HEK293 (cell line): Measurements from ENCODE around the gene CLCN3.

Source experiments
- GLI4 ChIP-seq: fragments of 450-650 bp; formaldehyde crosslinking; IDR thresholded peaks from 2 replicates; pipeline ENCODE4 v1.5.1; 2016; ENCODE audit warnings: missing biosample characterization, missing genetic modification characterization
- KLF1 ChIP-seq: fragments of 450-650 bp; formaldehyde crosslinking; IDR thresholded peaks from 2 replicates; pipeline ENCODE4 v1.5.1; 2016; ENCODE audit warnings: missing biosample characterization, missing genetic modification characterization
- OSR2 ChIP-seq: fragments of 450-650 bp; formaldehyde crosslinking; IDR thresholded peaks from 2 replicates; pipeline ENCODE4 v1.5.1; 2016; ENCODE audit warnings: missing biosample characterization, missing genetic modification characterization
- OVOL3 ChIP-seq: fragments of 450-650 bp; formaldehyde crosslinking; IDR thresholded peaks from 2 replicates; pipeline ENCODE4 v1.5.1; 2016; ENCODE audit warnings: missing biosample characterization, missing genetic modification characterization
- SCRT1 ChIP-seq: fragments of 450-650 bp; formaldehyde crosslinking; IDR thresholded peaks from 2 replicates; pipeline ENCODE4 v1.5.1; 2016; ENCODE audit warnings: missing biosample characterization, missing genetic modification characterization, borderline replicate concordance
- ZBTB6 ChIP-seq: fragments of 450-650 bp; formaldehyde crosslinking; IDR thresholded peaks from 2 replicates; pipeline ENCODE4 v1.5.1; 2017; ENCODE audit warnings: missing biosample characterization, missing genetic modification characterization
- ZBTB7A ChIP-seq: fragments of 450-650 bp; formaldehyde crosslinking; IDR thresholded peaks from 2 replicates; pipeline ENCODE4 v1.5.1; 2016; ENCODE audit warnings: low read depth, missing biosample characterization, missing genetic modification characterization
- ZFP37 ChIP-seq: fragments of 450-650 bp; formaldehyde crosslinking; IDR thresholded peaks from 2 replicates; pipeline ENCODE4 v1.5.1; 2016; ENCODE audit warnings: missing biosample characterization, missing genetic modification characterization
- ZFP69B ChIP-seq: fragments of 450-650 bp; formaldehyde crosslinking; IDR thresholded peaks from 2 replicates; pipeline ENCODE4 v1.5.1; 2016; ENCODE audit warnings: missing biosample characterization, missing genetic modification characterization
- ZNF114 ChIP-seq: fragments of 450-650 bp; formaldehyde crosslinking; IDR thresholded peaks from 2 replicates; pipeline ENCODE4 v1.5.0; 2017; ENCODE audit warnings: missing biosample characterization, missing genetic modification characterization
- ZNF132 ChIP-seq: fragments of 450-650 bp; formaldehyde crosslinking; IDR thresholded peaks from 2 replicates; pipeline ENCODE4 v1.5.1; 2017; ENCODE audit warnings: missing biosample characterization, missing genetic modification characterization, borderline replicate concordance
- ZNF138 ChIP-seq: fragments of 450-650 bp; formaldehyde crosslinking; IDR thresholded peaks from 2 replicates; pipeline ENCODE4 v1.5.1; 2016; ENCODE audit warnings: missing biosample characterization, missing genetic modification characterization, borderline replicate concordance
- ZNF16 ChIP-seq: fragments of 450-650 bp; formaldehyde crosslinking; IDR thresholded peaks from 2 replicates; pipeline ENCODE4 v1.5.1; 2016; ENCODE audit warnings: low read depth, missing biosample characterization, missing genetic modification characterization
- ZNF302 ChIP-seq: fragments of 450-650 bp; formaldehyde crosslinking; IDR thresholded peaks from 2 replicates; pipeline ENCODE4 v1.5.1; 2016; ENCODE audit warnings: missing biosample characterization, missing genetic modification characterization, low read depth
- ZNF335 ChIP-seq: fragments of 450-650 bp; formaldehyde crosslinking; conservative IDR thresholded peaks from 2 replicates; pipeline ENCODE4 v1.5.1; 2016; ENCODE audit warnings: missing biosample characterization, missing genetic modification characterization
- ZNF341 ChIP-seq: fragments of 450-650 bp; formaldehyde crosslinking; IDR thresholded peaks from 2 replicates; pipeline ENCODE4; 2016; ENCODE audit warnings: low read depth, missing biosample characterization, missing genetic modification characterization
- ZNF404 ChIP-seq: fragments of 450-650 bp; formaldehyde crosslinking; IDR thresholded peaks from 2 replicates; pipeline ENCODE4 v1.5.1; 2017; ENCODE audit warnings: missing biosample characterization, missing genetic modification characterization
- ZNF449 ChIP-seq: fragments of 450-650 bp; formaldehyde crosslinking; IDR thresholded peaks from 2 replicates; pipeline ENCODE4 v1.5.1; 2017; ENCODE audit warnings: missing biosample characterization, mild to moderate bottlenecking, missing genetic modification characterization, moderate library complexity
- ZNF610 ChIP-seq: fragments of 450-650 bp; formaldehyde crosslinking; IDR thresholded peaks from 2 replicates; pipeline ENCODE4 v1.5.1; 2016; ENCODE audit warnings: missing biosample characterization, missing genetic modification characterization, borderline replicate concordance
- ZNF621 ChIP-seq: fragments of 450-650 bp; formaldehyde crosslinking; IDR thresholded peaks from 2 replicates; pipeline ENCODE4 v1.5.1; 2017; ENCODE audit warnings: missing biosample characterization, missing genetic modification characterization
- ZNF645 ChIP-seq: fragments of 450-650 bp; formaldehyde crosslinking; IDR thresholded peaks from 2 replicates; pipeline ENCODE4; 2016; ENCODE audit warnings: missing biosample characterization, missing genetic modification characterization
- ZNF670 ChIP-seq: fragments of 450-650 bp; formaldehyde crosslinking; IDR thresholded peaks from 2 replicates; pipeline ENCODE4 v1.5.1; 2016; ENCODE audit warnings: missing biosample characterization, missing genetic modification characterization, low read depth
- ZNF677 ChIP-seq: fragments of 450-650 bp; IDR thresholded peaks from 2 replicates; pipeline ENCODE4 v1.5.0; 2018; ENCODE audit warnings: missing biosample characterization, mild to moderate bottlenecking, missing genetic modification characterization, moderate library complexity
- ZNF791 ChIP-seq: fragments of 450-650 bp; formaldehyde crosslinking; IDR thresholded peaks from 2 replicates; pipeline ENCODE4 v1.5.1; 2016; ENCODE audit warnings: missing biosample characterization, missing genetic modification characterization
- ZNF830 ChIP-seq: fragments of 450-650 bp; IDR thresholded peaks from 2 replicates; pipeline ENCODE4 v1.5.0; 2018; ENCODE audit warnings: missing biosample characterization, missing genetic modification characterization, low read depth, mild to moderate bottlenecking, moderate library complexity
- TF ChIP-seq, protein P1 (sequence below): fragments of 450-650 bp; formaldehyde crosslinking; IDR thresholded peaks from 2 replicates; pipeline ENCODE4 v1.5.1; 2016; ENCODE audit warnings: missing biosample characterization, missing genetic modification characterization
- TF ChIP-seq, protein P2 (sequence below): fragments of 450-650 bp; formaldehyde crosslinking; IDR thresholded peaks from 2 replicates; pipeline ENCODE4 v1.5.1; 2016; ENCODE audit warnings: missing biosample characterization, missing genetic modification characterization, borderline replicate concordance
- TF ChIP-seq, protein P3 (sequence below): fragments of 450-650 bp; formaldehyde crosslinking; IDR thresholded peaks from 2 replicates; pipeline ENCODE4 v1.5.1; 2016; ENCODE audit warnings: missing biosample characterization, missing genetic modification characterization
- TF ChIP-seq, protein P4 (sequence below): fragments of 450-650 bp; formaldehyde crosslinking; IDR thresholded peaks from 2 replicates; pipeline ENCODE4 v1.5.1; 2016; ENCODE audit warnings: missing biosample characterization, missing genetic modification characterization

CLCN3 gene

DNA sequence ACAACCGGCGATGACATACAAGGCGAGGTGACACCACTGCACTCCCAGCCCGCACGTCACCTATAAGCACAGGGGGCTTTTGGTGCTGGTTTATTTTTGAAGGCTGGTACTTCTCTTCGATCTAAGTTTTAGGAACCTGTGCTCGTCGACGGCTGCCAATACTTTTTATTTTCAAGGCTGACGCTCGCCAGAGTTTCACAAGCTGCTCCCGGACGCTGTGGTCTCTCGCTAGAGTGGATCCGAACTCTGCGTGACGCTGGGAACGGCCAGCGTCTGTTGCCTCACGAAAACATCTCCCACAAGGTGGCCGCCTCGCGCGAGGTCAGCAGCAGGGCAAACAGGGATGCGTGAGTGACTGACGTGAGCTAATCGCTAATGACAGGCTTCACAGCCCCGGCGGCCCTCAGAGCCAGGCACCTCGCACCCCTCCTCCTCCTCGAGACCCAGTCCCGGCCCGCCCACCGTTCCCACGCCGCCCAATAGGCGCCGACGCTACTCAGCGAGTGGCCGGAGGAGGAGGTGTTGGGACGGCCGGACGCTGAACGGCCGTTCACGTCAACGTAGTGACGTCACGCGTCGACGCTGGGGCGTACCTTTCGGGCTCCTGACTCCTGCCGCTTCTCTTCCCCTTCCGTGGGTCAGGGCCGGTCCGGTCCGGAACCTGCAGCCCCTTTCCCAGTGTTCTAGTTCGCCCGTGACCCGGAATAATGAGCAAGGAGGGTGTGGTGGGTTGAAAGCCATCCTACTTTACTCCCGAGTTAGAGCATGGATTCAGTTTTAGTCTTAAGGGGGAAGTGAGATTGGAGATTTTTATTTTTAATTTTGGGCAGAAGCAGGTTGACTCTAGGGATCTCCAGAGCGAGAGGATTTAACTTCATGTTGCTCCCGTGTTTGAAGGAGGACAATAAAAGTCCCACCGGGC, at the start of gene CLCN3 (continued):
- TF ChIP-seq, protein P1, sequence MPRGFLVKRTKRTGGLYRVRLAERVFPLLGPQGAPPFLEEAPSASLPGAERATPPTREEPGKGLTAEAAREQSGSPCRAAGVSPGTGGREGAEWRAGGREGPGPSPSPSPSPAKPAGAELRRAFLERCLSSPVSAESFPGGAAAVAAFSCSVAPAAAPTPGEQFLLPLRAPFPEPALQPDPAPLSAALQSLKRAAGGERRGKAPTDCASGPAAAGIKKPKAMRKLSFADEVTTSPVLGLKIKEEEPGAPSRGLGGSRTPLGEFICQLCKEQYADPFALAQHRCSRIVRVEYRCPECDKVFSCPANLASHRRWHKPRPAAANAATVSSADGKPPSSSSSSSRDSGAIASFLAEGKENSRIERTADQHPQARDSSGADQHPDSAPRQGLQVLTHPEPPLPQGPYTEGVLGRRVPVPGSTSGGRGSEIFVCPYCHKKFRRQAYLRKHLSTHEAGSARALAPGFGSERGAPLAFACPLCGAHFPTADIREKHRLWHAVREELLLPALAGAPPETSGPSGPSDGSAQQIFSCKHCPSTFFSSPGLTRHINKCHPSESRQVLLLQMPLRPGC (tag by site-specific recombination), result 0 out of 2 replicates have a peak, but pooled peaks have one; percentile 26
- TF ChIP-seq ZNF670 (tag by site-specific recombination) (no peak), SCRT1 (tag by site-specific recombination) (no peak), ZNF341 (tag by site-specific recombination) (peak; percentile 69), ZNF114 (tag by site-specific recombination) (no peak), ZNF16 (no peak), ZNF132 (tag by site-specific recombination) (no peak), ZFP37 (tag by site-specific recombination) (no peak), ZNF645 (tag by site-specific recombination) (no peak), ZNF677 (tag by site-specific recombination) (no peak), ZNF302 (tag by site-specific recombination) (no peak), ZBTB7A (tag by site-specific recombination) (no peak), OSR2 (no peak), ZBTB6 (tag by site-specific recombination) (no peak), ZNF610 (tag by site-specific recombination) (no peak), KLF1 (tag by site-specific recombination) (no peak; the same call in 1 of the 2 replicates), ZNF335 (peak; percentile 85), ZNF404 (no peak), OVOL3 (tag by site-specific recombination) (no peak), ZNF449 (tag by site-specific recombination) (no peak), ZNF830 (tag by site-specific recombination) (no peak), ZNF138 (tag by site-specific recombination) (no peak), ZFP69B (no peak), ZNF621 (no peak), GLI4 (no peak), ZNF791 (tag by site-specific recombination) (no peak)
- TF ChIP-seq, protein P2, sequence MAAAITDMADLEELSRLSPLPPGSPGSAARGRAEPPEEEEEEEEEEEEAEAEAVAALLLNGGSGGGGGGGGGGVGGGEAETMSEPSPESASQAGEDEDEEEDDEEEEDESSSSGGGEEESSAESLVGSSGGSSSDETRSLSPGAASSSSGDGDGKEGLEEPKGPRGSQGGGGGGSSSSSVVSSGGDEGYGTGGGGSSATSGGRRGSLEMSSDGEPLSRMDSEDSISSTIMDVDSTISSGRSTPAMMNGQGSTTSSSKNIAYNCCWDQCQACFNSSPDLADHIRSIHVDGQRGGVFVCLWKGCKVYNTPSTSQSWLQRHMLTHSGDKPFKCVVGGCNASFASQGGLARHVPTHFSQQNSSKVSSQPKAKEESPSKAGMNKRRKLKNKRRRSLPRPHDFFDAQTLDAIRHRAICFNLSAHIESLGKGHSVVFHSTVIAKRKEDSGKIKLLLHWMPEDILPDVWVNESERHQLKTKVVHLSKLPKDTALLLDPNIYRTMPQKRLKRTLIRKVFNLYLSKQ (tag by site-specific recombination), result no peak
- TF ChIP-seq, protein P3, sequence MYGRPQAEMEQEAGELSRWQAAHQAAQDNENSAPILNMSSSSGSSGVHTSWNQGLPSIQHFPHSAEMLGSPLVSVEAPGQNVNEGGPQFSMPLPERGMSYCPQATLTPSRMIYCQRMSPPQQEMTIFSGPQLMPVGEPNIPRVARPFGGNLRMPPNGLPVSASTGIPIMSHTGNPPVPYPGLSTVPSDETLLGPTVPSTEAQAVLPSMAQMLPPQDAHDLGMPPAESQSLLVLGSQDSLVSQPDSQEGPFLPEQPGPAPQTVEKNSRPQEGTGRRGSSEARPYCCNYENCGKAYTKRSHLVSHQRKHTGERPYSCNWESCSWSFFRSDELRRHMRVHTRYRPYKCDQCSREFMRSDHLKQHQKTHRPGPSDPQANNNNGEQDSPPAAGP (tag by site-specific recombination), result peak; percentile 62
- TF ChIP-seq, protein P4, sequence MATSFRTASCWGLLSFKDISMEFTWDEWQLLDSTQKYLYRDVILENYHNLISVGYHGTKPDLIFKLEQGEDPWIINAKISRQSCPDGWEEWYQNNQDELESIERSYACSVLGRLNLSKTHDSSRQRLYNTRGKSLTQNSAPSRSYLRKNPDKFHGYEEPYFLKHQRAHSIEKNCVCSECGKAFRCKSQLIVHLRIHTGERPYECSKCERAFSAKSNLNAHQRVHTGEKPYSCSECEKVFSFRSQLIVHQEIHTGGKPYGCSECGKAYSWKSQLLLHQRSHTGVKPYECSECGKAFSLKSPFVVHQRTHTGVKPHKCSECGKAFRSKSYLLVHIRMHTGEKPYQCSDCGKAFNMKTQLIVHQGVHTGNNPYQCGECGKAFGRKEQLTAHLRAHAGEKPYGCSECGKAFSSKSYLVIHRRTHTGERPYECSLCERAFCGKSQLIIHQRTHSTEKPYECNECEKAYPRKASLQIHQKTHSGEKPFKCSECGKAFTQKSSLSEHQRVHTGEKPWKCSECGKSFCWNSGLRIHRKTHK (tag by site-specific recombination), result no peak
